8988T (cell line): ENCODE results near the gene DHRS2.
A peak's percentile ranks its signal among the peaks of the same experiment; 100 is the strongest.

ENCODE experiments used
- DNase-seq: peaks from one replicate; pipeline ENCODE4 v3.0.0; 2011

The DHRS2 gene

GRCh38 chr14:23613242-23614070 is 22.7 kb upstream of the DHRS2 start:
- DNase-seq: no peak

GRCh38 chr14:23614395-23614828 is 21.8 kb upstream of the DHRS2 start:
- no peak for DNase-seq

GRCh38 chr14:23615856-23616255 is 20.3 kb upstream of the DHRS2 start:
- DNase-seq: no peak

GRCh38 chr14:23617539-23617938 is 18.6 kb upstream of the DHRS2 start:
- DNase-seq: no peak

- DNase-seq: no peak
Observed at GRCh38 chr14:23618415-23618988, 17.7 kb upstream of the DHRS2 start.

- no peak for DNase-seq
Observed at GRCh38 chr14:23620177-23620702, 15.9 kb upstream of the DHRS2 start.

GRCh38 chr14:23621204-23621931 is 14.8 kb upstream of the DHRS2 start:
- DNase-seq: no peak

- DNase-seq: no peak
Observed at GRCh38 chr14:23621932-23622730, 14.0 kb upstream of the DHRS2 start.

GRCh38 chr14:23622990-23623389 is 13.2 kb upstream of the DHRS2 start:
- DNase-seq: no peak

- DNase-seq: no peak
Observed at GRCh38 chr14:23623962-23624361, 12.2 kb upstream of the DHRS2 start.

GRCh38 chr14:23624830-23625404 is 11.2 kb upstream of the DHRS2 start:
- DNase-seq: no peak

- no peak for DNase-seq
Observed at GRCh38 chr14:23626946-23627345, 9.2 kb upstream of the DHRS2 start.

- DNase-seq: no peak
Observed at GRCh38 chr14:23627961-23628360, 8.2 kb upstream of the DHRS2 start.

GRCh38 chr14:23629204-23629603 is 7.0 kb upstream of the DHRS2 start:
- DNase-seq: no peak

- DNase-seq: no peak
Observed at GRCh38 chr14:23629832-23630396, 6.2 kb upstream of the DHRS2 start.

- DNase-seq: no peak
Observed at GRCh38 chr14:23630687-23631086, 5.5 kb upstream of the DHRS2 start.

GRCh38 chr14:23631234-23631633 is 4.9 kb upstream of the DHRS2 start:
- no peak for DNase-seq

GRCh38 chr14:23631702-23632460 is 4.3 kb upstream of the DHRS2 start:
- DNase-seq: peak; percentile 59

GRCh38 chr14:23632461-23633159 is 3.6 kb upstream of the DHRS2 start:
- DNase-seq: no peak

- DNase-seq: no peak
Observed at GRCh38 chr14:23633160-23633701, 2.9 kb upstream of the DHRS2 start.
